Panc1 (cell line): ENCODE measurements around the gene BCR. TPM values are rescaled to one million over a fixed set of nuclear protein-coding genes. Genes with fewer than 3 reads are reported as not detected.

Source experiments
- ATAC-seq: fragments of 200-7000 bp; cut with Tn5 transposase; 2 replicates; pipeline ENCODE4 v1.9.1; 2020; ENCODE audit warnings: mild to moderate bottlenecking, moderate library complexity
- BruUV-seq: library from RNA; stranded (reverse); fragments of 400-500 nt; replicated peaks from 2 replicates; lab custom pipeline; 2021; lab: Mats Ljungman, UMichigan
- CTCF ChIA-PET: fragments of 300-600 bp; sonication (Branson Sonifier 250); formaldehyde crosslinking; loops from one replicate; lab custom pipeline; 2022; ENCODE audit warnings: antibody characterized with exemption; lab: Charles Lee
- POLR2A ChIA-PET: fragments of 300-600 bp; sonication (Branson Sonifier 250); formaldehyde crosslinking; loops from one replicate; lab custom pipeline; 2022; ENCODE audit warnings: antibody characterized with exemption; lab: Charles Lee
- DNase-seq: peaks from one replicate; pipeline ENCODE4 v3.0.0-alpha.2; 2010; ENCODE audit warnings: low read depth, low spot score
- H3K27ac ChIP-seq: 2 replicates; pipeline ENCODE4 v1.5.1; 2011; ENCODE audit warnings: mild to moderate bottlenecking, low read length, inconsistent platforms
- H3K27me3 ChIP-seq: fragments of 200-500 bp; sonication (Bioruptor generic); 2 replicates; pipeline ENCODE4 v1.6.0; 2014; ENCODE audit warnings: low read length, inconsistent platforms; ENCODE audit not compliant: control insufficient read depth, insufficient read depth
- H3K36me3 ChIP-seq: fragments of 200-500 bp; sonication (Bioruptor generic); 2 replicates; pipeline ENCODE4 v1.5.1; 2014; ENCODE audit warnings: inconsistent platforms, mild to moderate bottlenecking, low read length, moderate library complexity; ENCODE audit not compliant: control insufficient read depth, insufficient read depth
- H3K4me1 ChIP-seq: 2 replicates; pipeline ENCODE4 v1.5.1; 2011; ENCODE audit warnings: inconsistent platforms, mild to moderate bottlenecking, low read length, moderate library complexity; ENCODE audit not compliant: control insufficient read depth, insufficient read depth
- H3K4me3 ChIP-seq, 2 experiments: 2 replicates each; pipeline ENCODE4 v1.5.1; 2011 to 2012; ENCODE audit warnings: low read depth in 2 of 2, low read length in 2 of 2, mild to moderate bottlenecking in 2 of 2, inconsistent platforms in 1 of 2, moderate library complexity in 1 of 2
- H3K9me3 ChIP-seq: fragments of 200-500 bp; sonication (Bioruptor generic); 2 replicates; pipeline ENCODE4 v1.5.1; 2014; ENCODE audit warnings: low read depth, mild to moderate bottlenecking, inconsistent platforms, low read length, moderate library complexity; ENCODE audit not compliant: control insufficient read depth, insufficient read depth
- CTCF ChIP-seq: fragments of 450-650 bp; IDR thresholded peaks from 2 replicates; pipeline ENCODE4 v1.5.1; 2017; ENCODE audit warnings: mild to moderate bottlenecking
- POLR2AphosphoS5 ChIP-seq: IDR thresholded peaks from 2 replicates; pipeline ENCODE4 v1.6.1; 2012; ENCODE audit warnings: mild to moderate bottlenecking, low read depth, low read length, moderate library complexity
- REST ChIP-seq, 2 experiments: IDR thresholded peaks; 2 replicates each; pipeline ENCODE4 v1.6.1; 2011 to 2012; ENCODE audit warnings: low read depth in 2 of 2, control low read depth in 1 of 2, low read length in 1 of 2, mild to moderate bottlenecking in 1 of 2, moderate library complexity in 1 of 2; ENCODE audit not compliant: insufficient read depth in 1 of 2
- SIN3A ChIP-seq: IDR thresholded peaks from 2 replicates; pipeline ENCODE4 v1.6.1; 2012; ENCODE audit warnings: low read depth, mild to moderate bottlenecking, low read length, moderate library complexity, borderline replicate concordance; ENCODE audit not compliant: insufficient read depth
- TCF7L2 ChIP-seq: IDR thresholded peaks from 2 replicates; pipeline ENCODE4 v1.6.1; 2011; ENCODE audit warnings: mild to moderate bottlenecking, low read depth, low read length, inconsistent platforms
- in situ Hi-C: cut with HindIII; loops from 2 replicates; pipeline ENCODE4 v1.10.0; 2016; ENCODE audit warnings: low sequenced_read_pairs, low pct_unique_long_range_greater_than_20kb
- intact Hi-C: fragments of 100-400 bp; cut with micrococcal nuclease; formaldehyde crosslinking; loops from one replicate; pipeline ENCODE4 v1.10.0; 2022; ENCODE audit not compliant: unreplicated experiment
- total RNA-seq: library from RNA; stranded (reverse); gene quantifications from one replicate; pipeline ENCODE4 v1.2.1, GENCODE V29; 2021; ENCODE audit not compliant: unreplicated experiment

Gene BCR
- total RNA-seq, 1 experiment from 2014 or later = 32.1 TPM

- in situ Hi-C loops = no loop called here
- CTCF ChIA-PET = no interaction called here
Measured at GRCh38 chr22:23154461-23154860, 25.8 kb upstream of the BCR start.

GRCh38 chr22:23155143-23155542 is 25.2 kb upstream of the BCR start:
- ATAC-seq (no peak), DNase-seq (no peak)
- Histone ChIP-seq H3K9me3 (no peaks in the 10 kb centered on the region), H3K36me3 (no peaks in the 10 kb centered on the region), H3K27ac (no peak overlapping the region), H3K4me3 (no peak overlapping the region), H3K4me1 (no peaks in the 10 kb centered on the region), H3K27me3 (no peaks in the 10 kb centered on the region)
- no TSS peak for BruUV-seq
- in situ Hi-C loops = no loop called here
- CTCF ChIA-PET = no interaction called here
- TF ChIP-seq POLR2AphosphoS5 (no peak), TCF7L2 (no peak), SIN3A (no peak), CTCF (no peak)
- intact Hi-C loops = no loop called here
- POLR2A ChIA-PET = no interaction called here

More at GRCh38 chr22:23154461-23154860, 25.8 kb upstream of the BCR start:
- Histone ChIP-seq H3K27me3 (no peaks in the 10 kb centered on the region), H3K4me3 (no peak overlapping the region), H3K9me3 (no peaks in the 10 kb centered on the region), H3K36me3 (no peaks in the 10 kb centered on the region), H3K27ac (no peak overlapping the region), H3K4me1 (no peaks in the 10 kb centered on the region)
- no peak for TF ChIP-seq POLR2AphosphoS5
- no peak for TF ChIP-seq CTCF
- TF ChIP-seq SIN3A = no peak
- no peak for TF ChIP-seq REST (IDR thresholded peaks at IDR 0.05; ENCODE audit: insufficient read depth in 1 of 2, low read depth in 2 of 2, low read length in 1 of 2)
- no peak for TF ChIP-seq TCF7L2
- POLR2A ChIA-PET = no interaction called here
- ATAC-seq (no peak), DNase-seq (no peak)
- intact Hi-C loops = no loop called here
- BruUV-seq = no TSS peak
